Esophagus squamous epithelium (tissue), 5 donors: ENCODE measurements around the gene GTF3C1. TPM values are rescaled to one million over a fixed set of nuclear protein-coding genes. Genes with fewer than 3 reads are reported as not detected.
A peak's percentile ranks its signal among the peaks of the same experiment; 100 is the strongest.
"Not testable (repeated sequence)": the region's sequence is repeated elsewhere in the genome, so short reads cannot be mapped to it uniquely, and the experiment has no call there.

Source experiments
- DNase-seq: peaks from one replicate; lab custom pipeline; 2025; lab: John Stamatoyannopoulos, UW
- H3K27ac ChIP-seq, 4 donors: fragments of 200-600 bp; sonication (generic); one replicate each; pipeline ENCODE4 v1.5.1; 2016 to 2019; ENCODE audit warnings: mild to moderate bottlenecking in 1 of 4
- H3K27me3 ChIP-seq, 4 donors: fragments of 200-600 bp; sonication (generic); 1 replicate in 3 of 4; 2 replicates in 1 of 4; pipeline versions ENCODE4 v1.5.1 to v1.6.0; 2017 to 2021; ENCODE audit warnings: antibody characterized with exemption in 1 of 4
- H3K36me3 ChIP-seq, 3 donors: fragments of 200-600 bp; sonication (generic); one replicate each; pipeline ENCODE4 v1.5.1; 2016 to 2019
- H3K4me1 ChIP-seq, 3 donors: fragments of 200-600 bp; sonication (generic); one replicate each; pipeline ENCODE4 v1.5.1; 2017 to 2019
- H3K4me3 ChIP-seq, 4 donors: fragments of 200-600 bp; sonication (generic); 1 replicate in 3 of 4; 2 replicates in 1 of 4; pipeline ENCODE4 v1.5.1; 2016 to 2019; ENCODE audit warnings: mild to moderate bottlenecking in 2 of 4, moderate library complexity in 1 of 4
- H3K9me3 ChIP-seq, 3 donors: fragments of 200-600 bp; sonication (generic); one replicate each; pipeline ENCODE4 v1.5.1; 2016 to 2019
- POLR2A ChIP-seq, 4 donors: fragments of 450-650 bp; IDR thresholded peaks; one replicate each; pipeline ENCODE4 v1.6.1; 2017; ENCODE audit warnings: antibody characterized with exemption in 4 of 4, mild to moderate bottlenecking in 4 of 4, moderate library complexity in 3 of 4
- WGBS, 2 donors: methylation state at CpG; one replicate each; pipeline ENCODE4 v1.1.5; 2018; 5-methylcytosine and 5-hydroxymethylcytosine counted together
- intact Hi-C: fragments of 100-400 bp; cut with DNase I; formaldehyde crosslinking; loops from one replicate; pipeline ENCODE4 v1.15.0; 2022
- total RNA-seq, 4 donors: library from RNA; depleted of rRNA; stranded (reverse); fragments of >200 nt; gene quantifications; one replicate each; pipeline ENCODE4 v1.1.0, GENCODE V29; 2016
- TF ChIP-seq, protein P1 (sequence below), 6 experiments: fragments of 450-650 bp in 4 of 6; fragments of 200-600 bp in 2 of 6; sonication (generic) in 2 of 6; IDR thresholded peaks; one replicate each; pipeline ENCODE4 v1.5.1; 2016 to 2019; ENCODE audit warnings: antibody characterized with exemption in 6 of 6, mild to moderate bottlenecking in 4 of 6, moderate library complexity in 4 of 6
- donor health status: DM: yes; HTN: yes; CAD: no.

The GTF3C1 gene
- total RNA-seq, 4 donors from 2014 or later, result 76.5 to 171 (median 84.9) TPM

DNA sequence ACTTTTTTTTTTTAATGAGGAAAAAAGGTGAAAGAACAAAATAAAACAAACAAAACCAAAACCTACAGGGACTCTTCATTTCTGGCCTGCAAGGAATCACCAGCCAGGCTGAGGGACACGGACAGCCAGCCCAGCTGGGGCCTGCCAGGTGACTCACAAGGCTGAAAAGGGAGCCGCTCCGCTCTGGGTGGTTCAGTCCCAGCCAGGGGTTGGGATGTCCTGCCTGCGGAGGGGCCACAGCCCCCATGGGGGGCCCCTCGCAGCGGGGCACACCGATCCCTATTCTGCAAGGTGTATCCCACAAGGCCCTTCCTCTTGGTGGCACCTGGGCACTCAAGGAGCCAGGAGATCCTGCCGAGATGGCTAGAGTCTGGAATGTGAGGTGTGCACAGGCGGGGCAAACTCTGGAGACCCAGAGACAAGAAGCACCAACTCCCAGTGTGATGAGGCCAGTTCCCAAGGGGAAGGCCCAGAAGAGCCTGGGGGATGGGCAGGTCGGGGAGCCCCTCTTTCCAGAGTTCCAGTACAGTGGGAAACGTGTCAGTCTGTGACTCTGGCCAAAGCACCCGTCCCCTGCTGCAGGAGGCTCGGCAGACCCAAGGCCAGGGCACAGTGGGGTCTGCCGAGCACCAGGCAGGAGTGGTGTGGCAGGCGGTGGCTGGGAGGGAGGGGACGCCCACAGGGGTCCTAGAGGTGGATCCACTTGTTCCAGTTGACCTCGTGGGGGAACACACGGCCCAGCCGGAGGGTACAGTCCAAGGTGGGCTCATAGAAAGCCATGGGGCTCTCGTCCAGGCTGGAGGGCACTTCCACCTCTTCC lies 88.8 kb downstream of the GTF3C1 start:
- no peak for DNase-seq
- TF ChIP-seq, protein P1, sequence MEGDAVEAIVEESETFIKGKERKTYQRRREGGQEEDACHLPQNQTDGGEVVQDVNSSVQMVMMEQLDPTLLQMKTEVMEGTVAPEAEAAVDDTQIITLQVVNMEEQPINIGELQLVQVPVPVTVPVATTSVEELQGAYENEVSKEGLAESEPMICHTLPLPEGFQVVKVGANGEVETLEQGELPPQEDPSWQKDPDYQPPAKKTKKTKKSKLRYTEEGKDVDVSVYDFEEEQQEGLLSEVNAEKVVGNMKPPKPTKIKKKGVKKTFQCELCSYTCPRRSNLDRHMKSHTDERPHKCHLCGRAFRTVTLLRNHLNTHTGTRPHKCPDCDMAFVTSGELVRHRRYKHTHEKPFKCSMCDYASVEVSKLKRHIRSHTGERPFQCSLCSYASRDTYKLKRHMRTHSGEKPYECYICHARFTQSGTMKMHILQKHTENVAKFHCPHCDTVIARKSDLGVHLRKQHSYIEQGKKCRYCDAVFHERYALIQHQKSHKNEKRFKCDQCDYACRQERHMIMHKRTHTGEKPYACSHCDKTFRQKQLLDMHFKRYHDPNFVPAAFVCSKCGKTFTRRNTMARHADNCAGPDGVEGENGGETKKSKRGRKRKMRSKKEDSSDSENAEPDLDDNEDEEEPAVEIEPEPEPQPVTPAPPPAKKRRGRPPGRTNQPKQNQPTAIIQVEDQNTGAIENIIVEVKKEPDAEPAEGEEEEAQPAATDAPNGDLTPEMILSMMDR (IDR thresholded peaks at IDR 0.05), result no peak
- no peak for TF ChIP-seq POLR2A (IDR thresholded peaks at IDR 0.05)

DNA sequence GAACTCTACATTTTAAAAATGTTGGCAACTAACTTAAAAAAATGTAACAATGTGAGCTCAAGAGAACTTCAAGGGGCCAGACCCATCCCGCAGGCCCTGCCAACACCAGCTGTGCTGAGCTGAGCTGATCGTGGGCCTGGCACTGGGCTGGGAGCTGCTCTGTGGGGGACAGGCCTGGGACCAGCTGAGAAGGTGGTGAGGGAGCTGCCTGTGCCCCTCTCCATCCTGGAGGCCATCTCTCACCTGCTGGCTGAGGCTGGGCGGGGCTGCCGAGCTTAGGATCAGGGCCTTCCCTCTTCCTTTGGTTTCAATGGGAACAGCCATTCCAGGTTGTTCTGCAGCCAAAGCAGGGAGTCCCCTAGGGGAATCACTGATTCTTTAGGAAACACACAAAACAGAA lies 89.5 kb downstream of the GTF3C1 start:
- Histone ChIP-seq H3K27me3 (no peaks in the 10 kb centered on the region), H3K4me3 (no peak overlapping the region), H3K27ac (peak overlapping the region in 3 of 4 donors; percentile 21 to 44 (median 24)), H3K36me3 (peaks cover 38 to 68% (median 46%) of the 10 kb centered on the region in 3 donors), H3K9me3 (no peaks in the 10 kb centered on the region), H3K4me1 (peaks cover 0 to 84% (median 45%) of the 10 kb centered on the region in 3 donors)
- no peak for TF ChIP-seq POLR2A (IDR thresholded peaks at IDR 0.05)
- TF ChIP-seq, protein P1 (IDR thresholded peaks at IDR 0.05), result no peak
- 39 to 72% methylated on average over 2 of the region's 4 CpGs for WGBS, 2 donors
- intact Hi-C loops, result no loop called here
- DNase-seq, result no peak

More for the DNA sequence above, 88.8 kb downstream of the GTF3C1 start:
- Histone ChIP-seq H3K4me1 (peaks cover 0 to 77% (median 39%) of the 10 kb centered on the region in 3 donors), H3K9me3 (no peaks in the 10 kb centered on the region), H3K36me3 (peaks cover 38 to 75% (median 51%) of the 10 kb centered on the region in 3 donors), H3K4me3 (no peak overlapping the region), H3K27ac (peak overlapping the region; percentile 21 to 34 (median 28)), H3K27me3 (no peaks in the 10 kb centered on the region)
- intact Hi-C loops, result no loop called here
- WGBS, 2 donors, result 65 to 85% methylated on average over 6 to 14 of the region's 20 CpGs

DNA sequence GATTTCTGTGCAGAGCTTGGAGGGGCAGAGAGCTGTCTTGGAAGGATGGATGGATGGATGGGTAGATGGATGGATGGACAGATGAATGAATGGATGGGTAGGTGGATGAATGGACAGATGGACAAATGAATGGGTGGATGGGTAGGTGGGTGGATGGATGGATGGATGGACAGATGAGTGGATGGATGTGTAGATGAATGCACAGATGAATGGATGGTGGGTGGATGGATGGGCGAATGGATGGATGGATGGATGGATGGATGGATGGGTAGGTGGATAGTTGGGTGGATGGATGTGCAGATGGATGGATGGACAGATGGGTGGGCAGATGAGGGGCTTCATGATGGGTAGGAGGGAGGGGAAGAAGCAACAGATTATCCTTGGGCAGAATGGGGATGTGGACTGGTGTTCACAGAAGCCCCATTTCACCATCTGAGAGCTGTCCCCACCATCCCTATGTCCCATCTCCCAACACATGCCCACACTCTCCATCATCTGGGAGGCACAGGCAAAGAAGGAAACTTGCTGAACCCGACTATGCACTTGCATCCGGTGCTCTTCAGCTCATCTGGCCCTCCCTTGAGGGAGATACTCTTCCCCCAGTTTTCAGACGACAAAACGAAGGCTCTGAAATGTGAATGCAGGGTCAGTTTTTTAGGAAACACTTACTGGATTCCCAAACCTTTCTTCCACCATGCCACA lies 90.6 kb downstream of the GTF3C1 start:
- no peak for DNase-seq
- Histone ChIP-seq H3K27ac (no peak overlapping the region), H3K27me3 (no peaks in the 10 kb centered on the region), H3K9me3 (no peaks in the 10 kb centered on the region), H3K4me3 (no peak overlapping the region), H3K4me1 (peaks cover 0 to 80% (median 45%) of the 10 kb centered on the region in 3 donors), H3K36me3 (peaks cover 33 to 57% (median 35%) of the 10 kb centered on the region in 3 donors)
- TF ChIP-seq, protein P1 (IDR thresholded peaks at IDR 0.05), result no peak
- TF ChIP-seq POLR2A (IDR thresholded peaks at IDR 0.05), result no peak
- intact Hi-C loops, result loop anchor here (10.0 kb wide), 1 partner anchor 304 kb away; no protein-coding TSS in a partner anchor
- WGBS, 2 donors, result 81 to 86% methylated on average over 5 of the region's 5 CpGs

DNA sequence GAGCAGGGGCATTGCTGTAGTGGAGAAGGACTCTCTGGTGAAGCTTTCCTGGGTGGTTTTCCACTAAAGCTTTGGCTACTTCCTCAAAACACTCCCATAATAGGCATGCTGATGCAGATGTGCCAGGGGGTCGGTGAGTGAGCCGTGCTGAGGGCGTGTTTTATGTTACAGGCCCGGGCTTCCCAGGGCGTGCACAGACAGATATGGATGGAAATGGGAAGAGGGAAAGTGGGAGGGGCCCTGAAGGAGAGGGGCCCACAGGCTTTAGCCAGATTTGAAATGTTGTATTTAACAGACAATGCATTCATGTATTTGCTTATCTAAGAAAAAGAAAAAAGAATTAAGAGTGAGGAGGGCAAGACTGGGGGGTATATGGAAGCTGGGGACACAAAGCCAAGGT lies 91.5 kb downstream of the GTF3C1 start:
- intact Hi-C loops, result loop anchor here (10.0 kb wide), 1 partner anchor 303 kb away; no protein-coding TSS in a partner anchor
- no peaks in the 10 kb centered on the region for H3K27me3 ChIP-seq
- H3K4me3 ChIP-seq, result no peak overlapping the region
- TF ChIP-seq, protein P1 (IDR thresholded peaks at IDR 0.05), result no peak
- TF ChIP-seq POLR2A (IDR thresholded peaks at IDR 0.05), result no peak
- H3K36me3 ChIP-seq, result peaks cover 26 to 49% (median 31%) of the 10 kb centered on the region in 3 donors
- H3K4me1 ChIP-seq, result peaks cover 0 to 71% (median 45%) of the 10 kb centered on the region in 3 donors
- no peak for DNase-seq
- 26 to 42% methylated on average over 5 of the region's 5 CpGs for WGBS, 2 donors
- H3K9me3 ChIP-seq, result no peaks in the 10 kb centered on the region
- peak overlapping the region in 2 of 4 donors; percentile 23 to 40 for H3K27ac ChIP-seq

DNA sequence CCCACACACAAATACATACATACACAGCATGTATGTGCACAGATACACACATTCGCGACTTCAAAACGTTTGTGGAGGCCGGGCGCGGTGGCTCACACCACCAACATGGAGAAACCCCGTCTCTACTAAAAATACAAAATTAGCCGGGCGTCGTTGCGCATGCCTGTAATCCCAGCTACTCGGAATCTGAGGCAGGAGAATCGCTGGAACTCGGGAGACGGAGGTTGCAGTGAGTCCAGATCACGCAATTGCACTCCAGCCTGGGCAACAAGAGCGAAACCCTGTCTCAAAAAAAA lies 92.2 kb downstream of the GTF3C1 start:
- DNase-seq, H3K27ac ChIP-seq, H3K27me3 ChIP-seq, H3K9me3 ChIP-seq, H3K4me3 ChIP-seq: not testable (repeated sequence)
- Histone ChIP-seq H3K4me1 (peaks cover 0 to 64% (median 45%) of the 10 kb centered on the region in 3 donors), H3K36me3 (peaks cover 19 to 42% (median 27%) of the 10 kb centered on the region in 3 donors)
- intact Hi-C loops, result loop anchor here (10.0 kb wide), 1 partner anchor 303 kb away; no protein-coding TSS in a partner anchor
- 69 to 91% methylated on average over 10 to 15 of the region's 17 CpGs for WGBS, 2 donors
